Muscle of leg (tissue), 11 donors: ENCODE data around the gene SENP7. TPM values are rescaled to one million over a fixed set of nuclear protein-coding genes. Genes with fewer than 3 reads are reported as not detected.
"Not testable (repeated sequence)": the region's sequence is repeated elsewhere in the genome, so short reads cannot be mapped to it uniquely, and the experiment has no call there.

Source experiments
- DNase-seq: peaks from one replicate; pipeline ENCODE4 v3.0.0; 2013
- H3K27ac ChIP-seq: one replicate; pipeline ENCODE4 v1.5.1; 2013; ENCODE audit warnings: mild to moderate bottlenecking, low read length, control low read depth
- H3K27me3 ChIP-seq: one replicate; pipeline ENCODE4 v1.6.1; 2013; ENCODE audit warnings: low read length; ENCODE audit not compliant: control insufficient read depth, insufficient read depth
- H3K36me3 ChIP-seq: one replicate; pipeline ENCODE4 v1.6.1; 2013; ENCODE audit warnings: low read length; ENCODE audit not compliant: control insufficient read depth, insufficient read depth
- H3K4me1 ChIP-seq: one replicate; pipeline ENCODE4 v1.6.1; 2013; ENCODE audit warnings: low read length; ENCODE audit not compliant: control insufficient read depth, insufficient read depth
- H3K4me3 ChIP-seq: one replicate; pipeline ENCODE4 v1.5.1; 2013; ENCODE audit warnings: low read length, control low read depth
- H3K9me3 ChIP-seq: replicated peaks from 2 replicates; pipeline ENCODE4 v1.6.1; 2013; ENCODE audit warnings: low read depth, low read length; ENCODE audit not compliant: control insufficient read depth
- WGBS: methylation state at CpG from one replicate; pipeline ENCODE4 v1.1.5; 2013; ENCODE audit warnings: missing lambda C conversion rate; ENCODE audit not compliant: insufficient coverage; 5-methylcytosine and 5-hydroxymethylcytosine counted together
- polyA plus RNA-seq, 8 donors: library from polyadenylated mRNA; unstranded; fragments of 120-200 nt; gene quantifications; one replicate each; pipeline versions ENCODE4 v1.2.1 to v1.2.3, GENCODE V29; 2013; ENCODE audit warnings: inconsistent platforms in 1 of 8, low replicate concordance in 1 of 8; ENCODE audit not compliant: insufficient read length in 8 of 8, insufficient read depth in 1 of 8
- total RNA-seq: library from RNA; stranded (reverse); fragments of 120-200 nt; gene quantifications from one replicate; pipeline ENCODE4 v1.2.4, GENCODE V29; 2013

Gene SENP7
- total and polyA plus RNA-seq, 9 donors, result 24.3 to 44.6 (median 31.0) TPM

DNA sequence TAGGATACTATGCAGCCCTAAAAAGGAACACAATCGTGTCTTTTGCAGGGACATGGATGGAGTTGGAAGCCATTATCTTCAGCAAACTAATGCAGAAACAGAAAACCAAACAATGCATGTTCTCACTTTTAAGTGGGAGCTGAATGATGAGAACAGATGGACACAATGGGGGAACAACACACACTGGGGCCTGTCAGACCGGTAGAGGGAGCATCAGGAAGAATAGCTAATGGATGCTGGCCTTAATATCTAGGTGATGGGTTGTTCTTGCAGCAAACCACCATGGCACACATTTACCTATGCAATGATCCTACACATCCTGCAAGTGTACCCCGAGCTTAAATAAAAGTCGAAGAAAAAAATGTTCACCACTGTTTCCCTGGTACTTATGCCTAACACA, 17.5 kb downstream of the SENP7 start:
- no peak overlapping the region for H3K4me3 ChIP-seq
- DNase-seq, result no peak
- 100% methylated on average over 1 of the region's 4 CpGs for WGBS
- H3K4me1 ChIP-seq, result no peaks in the 10 kb centered on the region
- H3K27me3 ChIP-seq, result no peaks in the 10 kb centered on the region
- H3K27ac ChIP-seq, result no peak overlapping the region
- no peaks in the 10 kb centered on the region for H3K9me3 ChIP-seq
- peaks cover 18% of the 10 kb centered on the region for H3K36me3 ChIP-seq

DNA sequence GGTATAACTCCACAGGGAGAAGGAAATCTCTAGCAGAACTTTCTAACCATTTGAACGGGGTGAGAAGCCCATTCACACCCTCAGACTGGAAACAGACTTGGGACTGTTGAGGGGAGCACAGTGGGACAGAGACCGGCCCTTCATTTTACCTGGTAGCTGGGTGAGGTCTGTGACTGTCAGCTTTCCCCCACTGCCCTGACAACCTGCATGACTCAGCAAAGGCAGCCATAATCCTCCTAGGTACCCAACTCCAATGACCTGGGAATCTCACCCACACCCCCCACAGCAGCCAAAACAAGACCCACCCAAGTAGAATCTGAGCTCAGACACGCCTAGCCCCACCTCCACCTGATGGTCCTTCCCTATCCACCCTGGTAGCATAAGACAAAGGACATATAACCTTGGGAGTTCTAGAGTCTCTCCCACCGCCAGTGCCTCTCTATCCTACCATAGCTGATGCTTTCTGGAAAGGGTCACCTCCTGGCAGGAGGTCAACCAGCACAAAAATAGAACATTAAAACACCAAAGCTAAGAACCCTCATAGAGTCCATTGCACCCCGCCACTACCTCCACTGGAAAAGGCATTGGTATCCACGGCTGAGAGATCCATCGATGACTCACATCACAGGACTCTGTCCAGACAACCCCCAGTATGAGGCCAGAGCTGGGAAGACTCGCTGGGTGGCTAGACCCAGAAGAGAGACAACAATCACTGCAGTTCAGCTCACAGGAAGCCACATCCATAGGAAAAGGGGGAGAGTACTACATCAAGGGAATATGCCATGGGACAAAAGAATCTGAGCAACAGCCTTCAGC, 28.0 kb downstream of the SENP7 start:
- H3K4me1 ChIP-seq, result no peaks in the 10 kb centered on the region
- H3K27ac ChIP-seq, result no peak overlapping the region
- WGBS, result 95% methylated on average over 3 of the region's 8 CpGs
- DNase-seq, result no peak
- H3K27me3 ChIP-seq, result no peaks in the 10 kb centered on the region
- H3K4me3 ChIP-seq, result no peak overlapping the region
- peaks cover 17% of the 10 kb centered on the region for H3K9me3 ChIP-seq
- peaks cover 15% of the 10 kb centered on the region for H3K36me3 ChIP-seq

DNA sequence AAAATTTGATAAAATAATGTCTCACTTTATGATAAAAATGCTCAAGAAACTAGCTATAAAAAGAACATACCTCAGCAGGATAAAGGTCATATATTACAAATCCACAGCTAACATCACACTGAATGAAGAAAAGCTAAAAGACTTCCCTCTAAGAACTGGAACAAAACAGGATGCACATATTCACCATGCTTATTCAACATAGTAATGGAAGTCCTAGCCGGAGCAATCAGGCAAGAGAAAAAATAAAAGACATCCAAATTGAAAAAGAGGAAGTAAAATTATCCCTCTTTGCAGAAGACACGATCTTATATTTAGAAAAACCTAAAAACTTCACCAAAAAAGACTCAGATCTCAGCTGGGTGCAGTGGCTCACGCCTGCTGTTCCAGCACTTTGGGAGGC, 34.0 kb downstream of the SENP7 start:
- no peak overlapping the region for H3K4me3 ChIP-seq
- H3K9me3 ChIP-seq, result peaks cover 11% of the 10 kb centered on the region
- DNase-seq, result no peak
- H3K27me3 ChIP-seq, result no peaks in the 10 kb centered on the region
- 71% methylated on average over 2 of the region's 3 CpGs for WGBS
- no peaks in the 10 kb centered on the region for H3K4me1 ChIP-seq
- H3K36me3 ChIP-seq, result peaks cover 3% of the 10 kb centered on the region
- no peak overlapping the region for H3K27ac ChIP-seq

DNA sequence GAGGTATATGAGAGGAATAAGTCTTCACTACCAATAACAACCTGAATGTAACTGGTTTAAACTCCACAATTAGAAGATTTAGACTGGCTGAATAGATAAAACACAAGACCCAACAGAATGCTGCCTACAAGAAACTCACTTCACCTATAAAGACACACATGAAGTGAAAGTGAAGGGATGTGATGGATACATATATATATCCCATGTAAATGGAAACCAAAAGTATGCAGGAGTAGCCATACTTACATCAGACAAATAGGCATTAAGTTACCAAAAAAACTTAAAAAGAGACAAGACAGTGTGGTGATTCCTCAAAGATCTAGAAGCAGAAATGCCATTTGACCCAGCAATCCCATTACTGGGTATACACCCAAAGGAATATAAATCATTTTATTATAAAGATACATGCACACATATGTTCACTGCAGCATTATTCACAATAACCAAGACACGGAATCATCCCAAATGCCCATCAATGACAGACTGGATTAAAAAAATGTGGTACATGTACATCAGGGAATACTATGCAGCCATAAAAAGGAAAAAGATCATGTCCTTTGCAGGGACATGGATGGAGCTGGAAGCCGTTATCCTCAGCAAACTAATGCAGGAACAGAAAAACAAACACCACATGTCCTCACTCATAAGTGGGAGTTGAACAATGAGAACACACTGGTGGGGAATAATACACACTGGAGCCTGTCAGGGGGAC, 38.0 kb downstream of the SENP7 start:
- not testable (repeated sequence) for H3K4me1 ChIP-seq, H3K27me3 ChIP-seq, DNase-seq, H3K9me3 ChIP-seq, H3K4me3 ChIP-seq, H3K36me3 ChIP-seq, H3K27ac ChIP-seq
- WGBS, result no CpG with 5 or more reads among the region's 2 CpGs

DNA sequence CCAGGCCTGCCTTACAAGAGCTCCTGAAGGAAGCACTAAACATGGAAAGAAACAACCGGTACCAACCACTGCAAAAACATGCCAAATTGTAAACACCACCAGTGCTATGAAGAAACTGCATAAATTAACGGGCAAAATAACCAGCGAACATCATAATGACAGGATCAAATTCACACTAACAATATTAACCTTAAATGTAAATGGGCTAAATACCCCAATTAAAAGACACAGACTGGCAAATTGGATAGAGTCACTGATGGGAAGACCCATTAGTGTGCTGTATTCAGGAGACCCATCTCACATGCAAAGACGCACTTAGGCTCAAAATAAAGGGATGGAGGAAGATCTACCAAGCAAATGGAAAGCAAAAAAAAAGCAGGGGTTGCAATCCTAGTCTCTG, 44.3 kb downstream of the SENP7 start:
- not testable (repeated sequence) for H3K9me3 ChIP-seq, H3K4me3 ChIP-seq, H3K36me3 ChIP-seq, H3K27me3 ChIP-seq, H3K27ac ChIP-seq, DNase-seq, H3K4me1 ChIP-seq
- WGBS, result no CpG with 5 or more reads among the region's 4 CpGs

DNA sequence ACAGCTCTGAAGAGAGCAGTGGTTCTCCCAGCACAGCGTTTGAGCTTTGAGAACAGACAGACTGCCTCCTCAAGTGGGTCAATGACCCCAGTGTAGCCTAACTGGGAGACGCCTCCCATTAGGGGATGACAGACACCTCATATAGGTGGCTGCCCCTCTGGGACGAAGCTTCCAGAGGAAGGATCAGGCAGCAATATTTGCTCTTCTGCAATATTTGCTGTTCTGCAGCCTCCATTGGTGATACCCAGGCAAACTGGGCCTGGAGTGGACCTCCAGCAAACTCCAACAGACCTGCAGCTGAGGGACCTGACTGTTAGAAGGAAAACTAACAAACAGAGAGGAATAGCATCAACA, 45.7 kb downstream of the SENP7 start:
- not testable (repeated sequence) for H3K27ac ChIP-seq
- 77% methylated on average over 3 of the region's 3 CpGs for WGBS

DNA sequence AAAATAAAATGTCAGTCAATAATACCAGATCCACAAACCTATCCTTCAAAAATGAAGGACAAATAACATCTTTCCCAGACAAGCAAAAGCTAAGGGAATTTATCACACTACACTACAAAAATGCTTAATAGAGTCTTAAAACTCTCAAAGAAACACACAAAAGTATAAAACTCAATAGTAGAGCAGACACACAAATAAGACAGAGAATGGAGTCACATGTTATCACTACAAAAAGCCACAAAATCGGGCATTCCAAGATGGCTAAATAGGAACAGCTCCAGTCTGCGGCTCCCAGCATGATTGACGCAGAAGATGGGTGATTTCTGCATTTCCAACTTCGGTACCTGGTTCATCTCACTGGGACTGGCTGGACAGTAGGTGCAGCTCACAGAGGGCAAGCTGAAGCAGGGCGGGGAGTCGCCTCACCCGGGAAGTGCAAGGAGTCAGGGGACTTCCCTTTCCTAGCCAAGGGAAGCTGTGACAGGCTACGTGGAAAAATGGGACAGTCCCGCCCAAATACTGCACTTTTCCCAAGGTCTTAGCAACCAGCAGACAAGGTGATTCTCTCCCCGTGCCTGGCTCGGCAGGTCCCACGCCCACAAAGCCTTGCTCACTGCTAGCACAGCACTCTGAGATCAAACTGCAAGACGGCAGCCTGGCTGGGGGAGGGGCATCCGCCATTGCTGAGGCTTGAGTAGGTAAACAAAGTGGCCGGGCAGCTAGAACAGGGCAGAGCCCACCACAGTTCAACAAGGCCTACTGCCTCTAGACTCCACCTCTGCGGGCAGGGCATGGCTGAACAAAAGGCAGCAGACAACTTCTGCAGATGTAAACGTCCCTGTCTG, 46.3 kb downstream of the SENP7 start:
- H3K4me1 ChIP-seq, result no peaks in the 10 kb centered on the region
- WGBS, result 81% methylated on average over 13 of the region's 17 CpGs
- H3K9me3 ChIP-seq, result peaks cover 2% of the 10 kb centered on the region
- no peak overlapping the region for H3K4me3 ChIP-seq
- no peak for DNase-seq
- H3K36me3 ChIP-seq, result peaks cover 2% of the 10 kb centered on the region
- H3K27ac ChIP-seq, result no peak overlapping the region
- H3K27me3 ChIP-seq, result no peaks in the 10 kb centered on the region

More for the DNA sequence above, 45.7 kb downstream of the SENP7 start:
- not testable (repeated sequence) for H3K4me3 ChIP-seq, H3K36me3 ChIP-seq, DNase-seq, H3K27me3 ChIP-seq, H3K9me3 ChIP-seq, H3K4me1 ChIP-seq

DNA sequence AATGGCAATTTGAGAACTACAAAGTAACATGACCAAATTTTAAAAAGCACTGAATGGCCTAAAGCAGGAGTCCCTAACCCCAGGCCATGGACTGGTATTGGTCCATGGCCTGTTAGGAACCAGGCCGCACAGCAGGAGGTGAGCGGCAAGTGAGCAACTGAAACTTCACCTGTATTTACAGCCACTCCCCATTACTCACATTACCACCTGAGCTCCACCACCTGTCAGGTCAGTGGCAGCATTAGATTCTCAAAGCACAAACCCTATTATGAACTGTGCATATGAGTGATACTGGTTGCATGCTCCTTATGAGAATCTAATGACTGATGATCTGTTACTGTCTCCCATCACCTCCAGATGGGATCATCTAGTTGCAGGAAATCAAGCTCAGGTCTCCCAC, 48.8 kb downstream of the SENP7 start:
- DNase-seq, result no peak
- Histone ChIP-seq H3K27ac (no peak overlapping the region), H3K9me3 (peaks cover 2% of the 10 kb centered on the region), H3K36me3 (peaks cover 2% of the 10 kb centered on the region), H3K27me3 (no peaks in the 10 kb centered on the region), H3K4me3 (no peak overlapping the region), H3K4me1 (no peaks in the 10 kb centered on the region)
- WGBS, result 100% methylated on average over 2 of the region's 2 CpGs

DNA sequence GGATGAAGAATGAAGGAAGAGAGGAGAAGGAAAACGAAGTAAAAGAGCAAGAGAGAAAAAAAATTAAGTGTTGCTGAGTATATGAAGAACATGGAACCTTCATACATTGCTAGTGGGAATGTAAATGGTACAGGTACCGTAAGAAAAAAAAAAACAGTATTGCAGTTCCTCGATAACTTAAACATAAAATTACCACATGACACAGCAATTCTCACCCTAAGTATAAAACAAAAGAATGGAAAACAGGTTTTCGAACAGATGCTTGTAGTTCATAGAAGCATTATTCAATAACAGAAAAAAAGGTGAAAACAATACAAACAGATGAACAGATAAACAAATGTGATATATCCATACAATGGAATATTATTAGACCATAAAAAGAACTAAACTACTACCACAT, 51.6 kb downstream of the SENP7 start:
- Histone ChIP-seq H3K4me1 (no peaks in the 10 kb centered on the region), H3K27me3 (no peaks in the 10 kb centered on the region), H3K4me3 (no peak overlapping the region), H3K9me3 (peaks cover 2% of the 10 kb centered on the region), H3K27ac (no peak overlapping the region), H3K36me3 (peaks cover 4% of the 10 kb centered on the region)
- DNase-seq, result no peak
- WGBS, result no CpG with 5 or more reads among the region's 4 CpGs

DNA sequence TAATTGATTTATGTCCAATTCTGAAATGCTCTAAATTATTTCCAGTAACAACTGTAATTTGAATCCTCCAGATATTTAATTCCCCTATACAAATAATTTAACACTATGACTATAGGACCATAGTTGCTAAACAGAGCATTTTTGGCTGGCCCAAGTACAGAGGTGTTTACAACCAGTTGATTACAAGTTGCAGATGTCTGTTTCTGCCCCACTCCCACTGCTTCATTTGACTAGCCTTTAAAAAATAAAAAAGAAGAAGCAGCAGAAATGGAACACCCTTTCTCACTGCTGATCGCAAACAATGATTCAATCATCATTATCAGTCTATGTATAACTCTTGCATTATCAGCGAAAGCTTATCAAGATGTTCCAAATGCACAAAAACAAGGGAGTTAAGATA, 54.6 kb downstream of the SENP7 start:
- no peak overlapping the region for H3K27ac ChIP-seq
- peaks cover 2% of the 10 kb centered on the region for H3K36me3 ChIP-seq
- no peak for DNase-seq
- no peaks in the 10 kb centered on the region for H3K27me3 ChIP-seq
- no peak overlapping the region for H3K4me3 ChIP-seq
- no peaks in the 10 kb centered on the region for H3K9me3 ChIP-seq
- no CpG with 5 or more reads among the region's 2 CpGs for WGBS
- no peaks in the 10 kb centered on the region for H3K4me1 ChIP-seq
